ENCODE measurements around the gene CACNA1E.

GRCh38 chr1:181777812-181778211 is 294.5 kb downstream of the CACNA1E start:
- TF ChIP-seq CTCF (IDR thresholded peaks at IDR 0.05): no peak
- no peak for TF ChIP-seq POLR2A (IDR thresholded peaks at IDR 0.05)
